Endothelial cell of umbilical vein (primary cell): ENCODE results near the gene PRDM1. TPM values are rescaled to one million over a fixed set of nuclear protein-coding genes. Genes with fewer than 3 reads are reported as not detected.

Experiments used
- BruUV-seq: library from RNA; stranded (reverse); fragments of 400-500 nt; replicated peaks from 2 replicates; lab custom pipeline; 2021; lab: Mats Ljungman, UMichigan
- CTCF ChIA-PET: fragments of 300-600, 350-600 bp; sonication (Branson Sonifier 250); formaldehyde crosslinking; loops from one replicate; lab custom pipeline; 2021; ENCODE audit warnings: antibody characterized with exemption, inconsistent platforms; lab: Charles Lee
- POLR2A ChIA-PET: fragments of 300-600, 350-600 bp; sonication (Branson Sonifier 250); formaldehyde crosslinking; loops from one replicate; lab custom pipeline; 2021; ENCODE audit warnings: antibody characterized with exemption, inconsistent platforms; lab: Charles Lee
- DNase-seq: peaks from one replicate; pipeline ENCODE4 v3.0.0-alpha.2; 2011; ENCODE audit warnings: low read depth, low spot score
- FAIRE-seq: peaks from 2 replicates; lab custom pipeline; 2011; peaks lifted over from hg19 to GRCh38; lab: Jason Lieb, UNC
- H2AFZ ChIP-seq: 2 replicates; pipeline ENCODE4 v1.6.0; 2012; ENCODE audit warnings: low read depth, low read length, control low read depth, inconsistent platforms
- H3K27ac ChIP-seq: 2 replicates; pipeline ENCODE4 v1.5.1; 2011; ENCODE audit warnings: low read depth, mild to moderate bottlenecking, control low read depth, low read length, moderate library complexity; ENCODE audit not compliant: insufficient read depth
- H3K27me3 ChIP-seq, 2 experiments: 2 replicates each; pipeline versions ENCODE4 v1.6.0 to v1.6.1; 2011; ENCODE audit warnings: low read length in 2 of 2, mixed read lengths in 1 of 2; ENCODE audit not compliant: control insufficient read depth in 2 of 2, insufficient read depth in 2 of 2
- H3K36me3 ChIP-seq, 2 experiments: 2 replicates in 1 of 2; 3 replicates in 1 of 2; pipeline ENCODE4 v1.5.1; 2011; ENCODE audit warnings: low read length in 2 of 2, mild to moderate bottlenecking in 1 of 2, moderate library complexity in 1 of 2; ENCODE audit not compliant: control insufficient read depth in 2 of 2, insufficient read depth in 2 of 2; ENCODE audit errors: extremely low read depth in 1 of 2
- H3K4me1 ChIP-seq: 3 replicates; pipeline ENCODE4 v1.5.1; 2011; ENCODE audit warnings: mild to moderate bottlenecking, low read length; ENCODE audit not compliant: control insufficient read depth, insufficient read depth; ENCODE audit errors: extremely low read depth
- H3K4me2 ChIP-seq: 2 replicates; pipeline ENCODE4 v1.6.1; 2011; ENCODE audit warnings: low read length, control low read depth, mixed read lengths; ENCODE audit not compliant: insufficient read depth
- H3K4me3 ChIP-seq, 3 experiments: fragments of 200-600 bp in 1 of 3; sonication (generic), shearing (Covaris generic) in 1 of 3; replicated peaks in 1 of 3; 2 replicates each; pipeline ENCODE4 v1.5.1; 2011 to 2016; ENCODE audit warnings: control low read depth in 3 of 3, low read length in 3 of 3, mild to moderate bottlenecking in 2 of 3, inconsistent platforms in 1 of 3, low read depth in 1 of 3, moderate library complexity in 1 of 3; ENCODE audit not compliant: insufficient read depth in 1 of 3
- H3K79me2 ChIP-seq: 2 replicates; pipeline ENCODE4 v1.6.0; 2012; ENCODE audit warnings: low read length, inconsistent platforms; ENCODE audit not compliant: control insufficient read depth, insufficient read depth
- H3K9ac ChIP-seq: replicated peaks from 2 replicates; pipeline ENCODE3; 2011; ENCODE audit warnings: low read length, control low read depth; ENCODE audit not compliant: insufficient read depth; ENCODE audit errors: extremely low read depth
- H3K9me1 ChIP-seq: replicated peaks from 3 replicates; pipeline ENCODE4 v1.6.0; 2011; ENCODE audit warnings: mild to moderate bottlenecking, low read length; ENCODE audit not compliant: control insufficient read depth, insufficient read depth; ENCODE audit errors: extremely low read depth
- H3K9me3 ChIP-seq: replicated peaks from 2 replicates; pipeline ENCODE4 v1.5.1; 2012; ENCODE audit warnings: low read length, inconsistent platforms; ENCODE audit not compliant: control insufficient read depth, insufficient read depth
- H4K20me1 ChIP-seq: replicated peaks from 2 replicates; pipeline ENCODE3; 2011; ENCODE audit warnings: mild to moderate bottlenecking, low read length; ENCODE audit not compliant: control insufficient read depth, insufficient read depth; ENCODE audit errors: extremely low read depth
- CTCF ChIP-seq, 2 donors: IDR thresholded peaks; 1 replicate in 1 of 2; 2 replicates in 1 of 2; pipeline ENCODE4 v1.5.1; 2011; ENCODE audit warnings: low read length in 2 of 2, mild to moderate bottlenecking in 2 of 2, moderate library complexity in 2 of 2, control low read depth in 1 of 2, inconsistent platforms in 1 of 2, low read depth in 1 of 2; ENCODE audit not compliant: insufficient read depth in 1 of 2; ENCODE audit errors: extremely low read depth in 1 of 2
- EZH2 ChIP-seq: IDR thresholded peaks from 2 replicates; pipeline ENCODE4 v1.6.1; 2012; ENCODE audit warnings: borderline replicate concordance, low read depth, mild to moderate bottlenecking, moderate library complexity, low read length, inconsistent platforms; ENCODE audit not compliant: severe bottlenecking
- FOS ChIP-seq: IDR thresholded peaks from 2 replicates; pipeline ENCODE4 v1.6.1; 2011; ENCODE audit warnings: mild to moderate bottlenecking, low read length, moderate library complexity, borderline replicate concordance; ENCODE audit not compliant: insufficient read depth
- GATA2 ChIP-seq: IDR thresholded peaks from 2 replicates; pipeline ENCODE4 v1.7.0; 2011; ENCODE audit warnings: low read depth, mild to moderate bottlenecking, moderate library complexity, mixed read lengths, low read length; ENCODE audit not compliant: insufficient read length, insufficient read depth
- JUN ChIP-seq: IDR thresholded peaks from 2 replicates; pipeline ENCODE4 v1.6.1; 2011; ENCODE audit warnings: borderline replicate concordance, low read depth; ENCODE audit not compliant: insufficient read length, insufficient read depth
- MAX ChIP-seq: IDR thresholded peaks from 2 replicates; pipeline ENCODE4 v1.6.1; 2011; ENCODE audit not compliant: insufficient read depth, insufficient read length
- MYC ChIP-seq: IDR thresholded peaks from one replicate; pipeline ENCODE4 v1.6.1; 2011; ENCODE audit warnings: mild to moderate bottlenecking, low read depth, low read length
- POLR2A ChIP-seq: IDR thresholded peaks from 2 replicates; pipeline ENCODE4 v1.6.1; 2012; ENCODE audit warnings: low read depth, mild to moderate bottlenecking, control low read depth, low read length
- POLR2AphosphoS5 ChIP-seq: IDR thresholded peaks from 2 replicates; pipeline ENCODE4 v1.6.1; 2012; ENCODE audit warnings: low read depth, mild to moderate bottlenecking, control low read depth, low read length, moderate library complexity; ENCODE audit not compliant: insufficient read depth
- dilution Hi-C: fragments of 300-500 bp; cut with MboI; formaldehyde crosslinking; loops from one replicate; pipeline ENCODE4 v1.15.0; 2019; ENCODE audit warnings: low sequenced_read_pairs; ENCODE audit not compliant: extremely low pct_ligation_motif_present
- intact Hi-C: fragments of 100-400 bp; cut with micrococcal nuclease; formaldehyde crosslinking; loops from one replicate; pipeline ENCODE4 v1.10.0; 2022
- polyA plus RNA-seq, 4 experiments: library from polyadenylated mRNA; depleted of rRNA in 3 of 4; stranded (reverse) in 3 of 4; unstranded in 1 of 4; fragments of >200 nt; gene quantifications; 2 replicates each; pipeline versions ENCODE4 v1.2.1 to v1.2.3, GENCODE V29; 2011 to 2012; ENCODE audit warnings: missing spikeins in 1 of 4
- total RNA-seq: library from RNA; stranded (reverse); gene quantifications from 2 replicates; pipeline ENCODE4 v1.2.3, GENCODE V29; 2021

The PRDM1 gene
- total and polyA plus RNA-seq, 2 donors (not counting 3 experiments of a cell fraction or from before 2014, with no cell fraction given): 0.36 to 2.7 TPM

GRCh38 chr6:106059331-106059730 is 26.8 kb upstream of the PRDM1 start:
- no peak for DNase-seq
- Histone ChIP-seq H2AFZ (no peak overlapping the region), H3K27me3 (peaks cover 2 to 11% of the 10 kb centered on the region in 2 experiments), H3K27ac (no peak overlapping the region), H3K9me1 (no peaks in the 10 kb centered on the region), H3K36me3 (no peaks in the 10 kb centered on the region), H3K9me3 (no peaks in the 10 kb centered on the region), H3K4me3 (no peak overlapping the region), H3K4me1 (no peaks in the 10 kb centered on the region), H3K9ac (no peak overlapping the region), H4K20me1 (no peaks in the 10 kb centered on the region), H3K79me2 (no peaks in the 10 kb centered on the region), H3K4me2 (no peak overlapping the region)
- intact Hi-C loops: no loop called here
- dilution Hi-C loops: no loop called here
- FAIRE-seq: no peak
- ChIA-PET CTCF (no interaction called here), POLR2A (no interaction called here)
- no peak for TF ChIP-seq GATA2
- no peak for TF ChIP-seq JUN
- no peak for TF ChIP-seq MYC
- TF ChIP-seq FOS: no peak
- no peak for TF ChIP-seq EZH2
- no peak for TF ChIP-seq POLR2AphosphoS5
- TF ChIP-seq CTCF (IDR thresholded peaks at IDR 0.05; ENCODE audit: extremely low read depth in 1 of 2, insufficient read depth in 1 of 2, low read depth in 1 of 2, low read length in 2 of 2): no peak
- no peak for TF ChIP-seq POLR2A
- TF ChIP-seq MAX: no peak
- no TSS peak for BruUV-seq
